GM21825 (cell line): ENCODE measurements around the gene FARP1.

Experiments used
- ATAC-seq: cut with Tn5 transposase; IDR thresholded peaks from one replicate; pipeline ENCODE4 v1.9.1; 2021; ENCODE audit warnings: mild to moderate bottlenecking, moderate library complexity; ENCODE audit not compliant: unreplicated experiment

FARP1 gene

DNA sequence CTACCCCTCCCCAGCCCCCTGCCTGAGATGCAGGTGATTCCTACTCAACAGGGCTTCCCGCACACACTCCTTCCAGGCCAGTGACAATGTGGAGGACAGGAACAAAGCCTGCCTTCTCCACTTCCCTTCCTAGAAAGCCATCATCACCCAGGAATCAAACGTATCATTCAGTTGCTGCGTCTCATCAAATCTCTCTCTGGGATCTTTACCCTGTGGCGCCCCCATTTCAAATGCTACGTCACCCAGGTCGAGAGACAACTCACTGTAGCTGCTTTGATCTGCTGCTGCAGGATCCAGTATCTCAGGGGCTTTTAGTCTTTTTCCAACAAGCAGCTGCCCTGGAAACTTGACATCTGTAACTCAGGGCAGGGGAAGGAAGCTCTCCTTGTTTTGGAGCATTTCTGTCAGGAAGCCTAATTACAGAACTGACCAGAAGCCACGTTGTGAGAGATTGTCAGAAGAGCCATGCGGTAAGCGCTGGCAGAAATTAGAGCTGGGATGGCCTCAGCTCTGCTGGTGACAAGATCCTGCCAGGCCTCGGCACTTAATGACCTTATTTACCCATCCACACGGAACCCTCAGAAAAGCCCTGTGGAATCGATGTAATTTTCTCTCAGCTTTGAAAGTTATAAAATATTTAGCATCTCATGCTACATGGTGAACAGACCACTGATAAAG lies 293.5 kb downstream of the FARP1 start:
- no peak for ATAC-seq

DNA sequence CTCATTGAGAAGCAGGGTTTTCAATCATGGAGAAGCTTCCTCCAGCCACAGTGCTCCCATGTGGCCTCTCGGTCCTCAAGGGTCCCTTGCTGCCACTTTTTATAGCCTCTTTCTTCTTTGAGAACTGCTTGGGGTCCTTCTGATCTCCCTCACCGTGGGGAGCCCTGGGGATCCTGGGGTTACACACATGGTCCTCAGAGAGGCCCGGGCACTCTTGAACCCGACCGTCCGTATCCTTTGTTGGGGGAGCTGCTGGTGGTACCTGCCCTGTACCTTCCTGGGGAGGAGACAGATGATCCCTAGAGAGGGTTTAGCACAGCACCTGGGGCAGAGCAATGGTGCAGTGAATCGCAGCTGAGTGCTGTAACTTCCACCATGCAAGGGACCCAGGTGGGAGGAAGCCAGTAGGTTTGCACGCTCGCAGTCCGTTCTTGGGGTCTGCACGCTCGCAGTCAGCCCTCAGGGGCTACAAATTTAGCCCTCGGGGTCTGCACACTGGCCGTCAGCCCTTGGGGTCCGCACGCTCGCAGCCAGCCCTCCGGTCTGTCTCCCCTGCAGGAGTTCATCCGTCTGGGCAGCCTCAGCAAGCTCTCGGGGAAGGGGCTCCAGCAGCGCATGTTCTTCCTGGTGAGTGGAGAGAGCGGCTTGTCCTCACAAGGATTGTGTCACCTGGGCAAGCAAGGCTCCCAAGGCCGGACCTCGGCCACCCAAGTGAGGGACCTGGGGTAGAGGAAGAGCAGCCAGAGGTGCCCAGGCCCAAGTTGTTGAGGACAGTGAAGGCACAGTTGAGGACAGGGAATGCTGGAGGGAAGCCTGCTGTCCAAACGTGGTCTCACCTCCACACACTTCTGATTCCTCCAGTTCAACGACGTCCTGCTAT lies 295.6 kb downstream of the FARP1 start:
- no peak for ATAC-seq

DNA sequence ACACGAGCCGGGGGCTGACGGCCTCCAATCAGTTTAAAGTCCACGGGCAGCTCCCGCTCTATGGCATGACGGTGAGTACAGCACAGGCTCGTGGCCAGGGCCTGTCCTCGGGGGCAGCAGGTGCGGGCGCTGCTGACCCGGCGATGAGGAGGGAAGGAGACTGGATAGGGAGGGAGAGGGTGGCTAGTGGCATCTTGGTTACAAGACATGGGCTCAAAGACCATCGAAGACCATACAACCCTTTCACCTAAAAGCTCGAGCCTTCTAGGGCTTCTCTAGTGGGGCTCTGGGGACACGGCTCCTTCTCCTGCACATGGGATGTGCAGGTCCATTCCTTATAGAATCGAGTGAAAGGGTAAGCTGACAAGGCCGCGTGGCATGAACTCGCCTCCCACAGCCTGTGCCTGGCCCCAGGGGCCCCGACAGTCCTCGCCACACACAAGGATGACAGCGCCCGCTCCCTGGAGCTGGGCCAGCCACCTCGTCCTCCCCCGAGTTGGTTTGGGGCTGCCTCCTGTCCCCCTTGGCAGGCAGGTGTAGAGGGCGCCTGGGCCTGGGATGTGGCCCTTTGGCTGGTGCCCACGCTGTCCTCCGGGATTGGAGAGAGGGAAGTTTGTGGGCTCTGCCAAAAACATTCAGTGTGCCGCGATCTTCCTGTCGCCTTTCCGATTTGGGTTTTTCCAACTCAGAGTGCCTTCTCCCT lies 296.4 kb downstream of the FARP1 start:
- no peak for ATAC-seq

DNA sequence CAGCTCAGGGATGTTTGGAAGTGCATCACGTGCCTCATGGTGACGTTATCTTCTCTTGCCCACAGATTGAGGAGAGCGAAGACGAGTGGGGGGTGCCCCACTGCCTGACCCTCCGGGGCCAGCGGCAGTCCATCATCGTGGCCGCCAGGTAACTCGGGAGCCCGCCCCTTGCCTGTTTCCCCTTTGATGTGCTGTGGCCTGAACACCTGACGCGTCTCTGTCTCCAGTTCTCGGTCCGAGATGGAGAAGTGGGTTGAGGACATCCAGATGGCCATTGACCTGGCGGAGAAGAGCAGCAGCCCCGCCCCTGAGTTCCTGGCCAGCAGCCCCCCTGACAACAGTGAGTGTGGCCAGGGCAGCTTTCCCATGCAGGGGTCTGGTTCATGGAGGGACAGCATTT lies 297.0 kb downstream of the FARP1 start:
- ATAC-seq: no peak

DNA sequence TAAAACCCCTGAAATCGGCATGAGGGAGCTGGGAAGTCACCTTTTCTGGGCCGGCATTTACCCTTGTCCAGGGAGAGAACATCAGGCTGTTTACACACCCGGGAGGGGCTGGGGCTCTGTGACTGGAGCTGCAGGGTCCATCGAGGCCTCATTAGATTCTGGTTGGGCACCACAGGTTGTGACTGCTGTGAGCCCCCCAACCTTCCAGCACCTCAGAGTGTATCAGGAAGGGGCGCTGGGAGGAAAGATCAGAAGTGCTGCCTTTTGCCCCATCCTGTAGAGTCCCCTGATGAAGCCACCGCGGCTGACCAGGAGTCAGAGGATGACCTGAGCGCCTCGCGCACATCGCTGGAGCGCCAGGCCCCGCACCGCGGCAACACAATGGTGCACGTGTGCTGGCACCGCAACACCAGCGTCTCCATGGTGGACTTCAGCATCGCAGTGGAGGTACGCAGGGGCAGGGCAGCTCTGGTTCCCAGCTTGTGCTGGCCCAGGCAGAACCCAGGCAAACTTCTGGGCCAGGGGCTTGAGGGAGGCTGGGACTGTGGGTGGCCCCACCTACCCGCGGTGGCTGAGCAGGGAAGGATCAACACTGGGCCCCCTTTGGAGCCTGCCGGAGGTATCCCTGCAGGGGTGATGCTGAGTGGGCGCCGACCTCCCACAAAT lies 297.6 kb downstream of the FARP1 start:
- ATAC-seq: no peak

DNA sequence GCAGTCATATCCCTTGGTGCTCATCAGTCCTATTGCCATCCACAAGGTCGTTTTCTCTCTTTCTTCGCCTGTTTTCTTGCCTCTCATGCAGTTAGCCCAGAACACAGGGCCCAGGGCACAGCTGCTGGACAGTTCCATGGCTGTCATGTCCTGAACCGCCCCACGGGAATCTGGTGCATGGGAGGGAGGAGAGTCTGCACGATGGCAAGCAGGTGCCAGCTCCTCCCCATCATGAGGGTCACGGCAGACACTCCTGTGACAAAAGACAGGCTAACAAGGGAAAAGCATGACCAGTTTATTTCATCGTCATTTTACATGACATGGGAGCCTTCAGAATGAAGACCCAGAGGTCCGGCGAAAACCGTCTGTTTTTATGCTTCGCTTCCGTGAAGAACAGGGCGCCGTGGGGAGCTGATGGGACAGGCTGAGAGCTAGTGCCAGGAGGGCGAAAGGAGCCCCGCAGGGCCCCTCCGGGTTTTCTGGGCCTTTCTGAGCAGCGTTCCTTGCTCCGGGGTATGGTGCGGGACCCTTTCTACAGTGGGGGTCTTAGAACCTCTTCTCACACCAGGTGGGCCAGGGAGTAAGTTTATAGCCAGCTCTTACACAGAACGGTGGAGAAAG lies 298.3 kb downstream of the FARP1 start:
- ATAC-seq: no peak

DNA sequence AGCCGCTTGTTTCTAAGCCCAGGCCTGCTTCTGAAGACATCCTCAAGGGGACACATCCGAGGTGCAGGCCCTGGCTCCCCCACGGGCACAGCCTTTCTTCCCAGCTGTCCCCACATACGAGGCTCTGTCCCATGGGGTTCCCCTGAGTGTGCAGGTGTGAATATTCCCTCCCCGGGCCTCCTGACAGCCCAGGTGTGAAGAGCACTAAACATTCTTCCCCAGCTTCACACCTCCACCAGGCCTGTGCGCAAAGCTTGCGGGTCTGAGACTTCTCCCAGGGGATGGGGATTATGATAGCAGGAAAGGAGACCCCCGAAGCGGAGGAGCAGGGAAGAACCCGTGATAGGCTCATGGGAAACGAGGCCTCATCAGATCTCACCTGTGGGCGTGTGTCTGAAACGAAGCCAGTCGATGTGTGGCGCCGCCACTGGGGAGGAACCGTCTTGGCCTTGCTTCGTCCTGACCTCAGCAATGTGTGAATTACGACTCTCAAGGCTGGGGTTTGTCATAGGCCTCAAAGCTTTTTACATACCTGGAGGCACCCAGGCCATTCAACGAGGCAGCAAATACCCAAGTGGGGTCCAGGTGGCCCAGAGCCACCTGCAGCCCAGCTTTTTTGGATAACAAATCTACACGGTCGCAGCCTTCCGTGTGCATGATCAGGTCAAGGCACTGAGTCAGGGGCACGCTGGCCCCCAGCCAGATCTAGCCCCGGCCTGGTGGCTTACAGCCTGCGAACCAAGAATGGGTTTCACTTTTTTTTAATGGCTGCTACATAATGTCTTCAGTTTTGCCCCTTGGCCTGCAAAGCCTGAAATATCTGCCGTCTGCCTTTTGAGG lies 299.7 kb downstream of the FARP1 start:
- no peak for ATAC-seq

DNA sequence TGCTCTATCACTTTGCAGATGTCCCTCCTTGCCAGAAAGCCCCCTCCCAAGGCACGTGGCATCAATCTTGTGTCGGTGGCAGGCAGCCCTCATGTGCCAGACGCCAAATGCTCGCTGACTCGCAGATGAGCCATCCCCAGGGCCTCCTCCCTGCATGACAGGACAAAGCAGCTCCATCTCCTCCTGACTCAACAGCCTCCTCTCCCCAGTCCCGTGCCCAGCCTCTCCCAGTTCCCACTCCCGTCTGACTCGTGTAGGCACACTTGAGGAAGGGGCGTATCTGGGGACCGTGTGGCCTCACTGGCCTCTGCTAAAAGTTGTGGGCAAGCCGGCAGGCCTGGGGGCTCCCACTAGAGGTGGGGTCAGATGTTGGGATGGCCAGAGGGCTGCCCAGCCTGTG lies 300.4 kb downstream of the FARP1 start:
- no peak for ATAC-seq

DNA sequence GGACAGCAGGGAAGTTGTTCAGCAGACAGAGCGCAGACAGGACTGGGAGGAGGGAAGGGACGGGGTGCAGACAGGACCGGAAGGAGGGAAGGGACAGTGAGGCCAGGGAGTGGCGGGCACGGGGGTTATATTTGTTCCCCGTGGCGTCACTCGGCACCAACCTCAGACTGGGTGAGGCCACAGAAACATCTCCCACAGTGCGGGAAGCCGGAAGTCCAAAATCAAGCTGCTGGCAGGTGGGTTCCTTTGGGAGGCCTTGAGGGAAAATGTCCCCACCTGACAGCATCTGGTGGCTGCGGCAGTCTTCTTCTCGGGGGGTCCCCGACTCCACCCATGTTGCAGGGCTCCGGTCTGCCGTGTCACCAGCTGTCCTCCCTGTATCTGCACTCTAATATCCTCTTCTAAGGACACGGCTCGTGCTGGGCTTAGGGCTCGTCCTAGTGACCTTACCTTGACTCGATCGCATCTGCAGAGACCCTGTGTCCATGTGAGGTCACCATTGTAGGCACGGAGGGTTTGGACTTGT lies 301.0 kb downstream of the FARP1 start:
- ATAC-seq: no peak

DNA sequence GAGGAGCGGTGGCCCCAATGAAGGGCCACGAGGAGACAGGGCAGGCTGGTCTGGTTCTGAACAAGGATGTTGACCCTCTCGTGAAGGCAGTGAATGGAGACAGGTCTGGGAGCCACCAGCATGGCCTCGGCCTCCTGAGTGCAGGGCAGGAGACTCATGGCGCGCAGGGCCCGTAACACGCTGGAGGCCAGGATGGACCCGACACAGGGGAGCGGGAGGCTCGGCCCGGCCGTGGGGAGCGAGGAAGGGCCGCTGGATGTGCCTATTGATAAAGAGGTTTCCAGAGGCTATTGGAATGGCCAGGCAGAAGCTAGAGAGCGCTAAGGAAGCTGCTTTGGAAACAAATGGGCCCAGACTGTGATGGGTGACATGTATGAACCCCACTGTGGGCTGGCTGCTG lies 301.5 kb downstream of the FARP1 start:
- ATAC-seq: no peak

DNA sequence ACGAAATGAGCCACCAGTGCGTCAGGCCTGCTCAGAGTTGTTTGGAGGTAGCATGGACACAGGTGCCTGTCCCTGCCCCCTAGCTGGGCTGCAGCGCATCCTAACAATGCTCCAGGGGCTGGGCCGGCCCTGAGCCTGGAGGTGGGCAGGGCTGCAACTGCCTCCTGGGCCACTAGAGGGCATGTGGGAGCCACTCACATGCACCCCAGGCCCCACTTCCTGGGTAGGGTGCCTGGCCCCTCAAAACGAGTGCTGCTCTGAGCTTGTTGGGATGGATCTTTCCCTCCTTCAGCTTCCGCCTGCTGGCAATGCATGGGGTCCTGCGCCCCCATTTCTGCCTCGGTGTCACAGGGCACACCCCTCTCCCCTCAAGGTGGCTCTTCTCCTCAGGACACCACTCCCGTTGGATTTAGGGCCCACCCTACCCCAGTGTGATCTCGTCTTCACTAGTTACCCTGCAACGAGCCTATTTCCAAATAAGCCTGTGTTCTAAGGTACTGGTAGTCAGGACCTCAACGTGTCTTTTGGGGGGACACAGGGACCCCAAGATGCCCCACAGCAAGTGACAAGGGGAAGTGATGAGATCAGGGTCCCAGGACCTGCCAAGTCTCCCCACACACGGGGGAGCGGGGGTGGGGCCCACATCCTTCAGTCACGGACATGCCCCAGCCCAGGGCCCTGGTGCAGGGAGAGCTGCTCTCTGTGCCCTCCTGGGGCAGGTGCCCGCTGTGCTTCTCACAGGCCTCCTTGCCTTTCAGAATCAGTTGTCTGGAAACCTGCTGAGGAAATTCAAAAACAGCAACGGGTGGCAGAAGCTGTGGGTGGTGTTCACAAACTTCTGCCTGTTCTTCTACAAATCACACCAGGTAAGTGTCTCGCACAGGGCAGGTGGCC lies 302.7 kb downstream of the FARP1 start:
- peak; percentile 95 for ATAC-seq

DNA sequence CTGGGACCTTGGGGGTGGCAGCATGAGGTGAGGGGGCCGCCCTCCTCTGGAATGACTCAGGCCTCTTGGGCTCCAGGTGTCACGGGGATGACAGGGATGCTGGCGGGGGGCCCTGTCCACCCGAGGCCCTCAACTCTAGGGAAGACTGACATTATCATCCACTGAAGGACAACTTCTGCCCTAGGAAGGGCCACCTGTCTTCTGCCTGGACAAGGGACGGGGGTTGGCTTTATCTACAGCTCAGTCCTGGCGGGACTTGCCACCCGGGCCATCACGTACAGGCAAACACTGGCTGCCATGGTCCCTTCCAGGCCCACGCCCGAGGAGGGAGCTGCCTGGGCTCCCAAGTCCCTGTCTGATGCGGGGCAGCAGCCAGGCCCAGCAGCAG lies 303.3 kb downstream of the FARP1 start:
- ATAC-seq: no peak

DNA sequence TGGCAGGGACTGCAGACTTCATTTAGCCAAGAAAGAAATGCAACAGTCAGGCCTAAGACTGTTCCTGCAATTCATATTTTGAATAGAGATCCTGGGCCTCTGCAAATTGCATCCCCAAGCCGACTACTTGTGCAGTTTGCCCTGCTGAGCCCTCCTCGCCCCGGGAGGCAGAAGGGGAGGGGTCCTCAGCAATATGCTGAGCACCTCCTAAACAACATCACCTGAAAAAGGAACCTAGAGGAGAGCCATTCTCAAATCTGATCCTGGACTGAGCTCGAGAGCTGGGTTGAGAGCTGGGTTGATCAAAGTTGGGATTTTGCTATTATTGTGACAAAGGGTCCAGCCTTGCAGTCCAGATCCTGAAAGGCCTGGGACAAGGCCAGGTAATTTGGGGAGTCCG lies 304.2 kb downstream of the FARP1 start:
- no peak for ATAC-seq

DNA sequence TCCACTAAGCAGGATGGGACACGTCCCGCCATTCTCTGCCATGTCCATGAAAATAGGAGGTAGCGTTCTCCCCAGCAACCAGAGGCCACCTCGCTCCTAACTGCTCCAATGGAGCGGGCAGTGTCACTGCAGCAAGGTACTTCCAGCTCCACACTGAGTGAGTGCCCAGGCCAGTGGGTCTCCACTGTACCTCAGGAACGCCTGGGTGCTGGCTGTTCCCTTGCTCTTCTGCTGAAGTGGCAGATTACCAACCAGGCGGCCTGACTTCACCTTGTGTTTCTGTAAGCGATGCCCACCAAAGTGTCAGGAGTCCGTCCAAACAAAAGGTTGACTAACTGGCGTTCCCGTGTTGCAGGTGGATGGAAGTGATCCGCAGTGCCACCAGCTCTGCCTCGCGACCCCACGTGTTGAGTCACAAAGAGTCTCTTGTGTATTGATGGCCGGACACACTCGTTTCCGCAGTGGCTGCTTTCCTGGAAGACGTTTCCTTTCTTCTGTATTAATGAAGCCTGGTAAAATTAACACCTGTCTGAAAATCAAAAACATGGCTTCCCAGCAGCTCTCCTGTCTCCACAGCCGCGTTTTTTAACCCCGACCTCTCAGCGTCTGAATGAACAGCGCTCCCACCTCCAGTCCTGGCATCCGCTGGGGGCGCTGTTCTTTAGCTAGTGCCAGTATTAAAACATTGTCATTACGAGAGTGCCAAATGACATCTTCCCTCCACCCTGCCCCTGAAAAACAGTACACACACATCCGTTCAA lies 305.2 kb downstream of the FARP1 start:
- no peak for ATAC-seq

DNA sequence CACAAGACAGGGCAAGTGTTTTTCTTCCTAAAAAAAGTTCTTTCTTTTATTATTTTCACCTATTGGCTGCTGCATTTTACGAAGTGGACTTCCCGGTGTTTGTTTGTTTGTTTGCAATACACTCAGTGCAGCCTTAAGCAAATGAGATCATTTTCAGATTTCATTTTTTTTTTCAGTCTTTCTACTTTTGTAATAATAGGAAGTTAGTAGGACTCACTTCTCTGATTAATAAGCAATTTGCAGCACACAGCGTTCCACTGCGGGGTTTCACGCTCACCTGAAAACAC lies 305.7 kb downstream of the FARP1 start:
- no peak for ATAC-seq

DNA sequence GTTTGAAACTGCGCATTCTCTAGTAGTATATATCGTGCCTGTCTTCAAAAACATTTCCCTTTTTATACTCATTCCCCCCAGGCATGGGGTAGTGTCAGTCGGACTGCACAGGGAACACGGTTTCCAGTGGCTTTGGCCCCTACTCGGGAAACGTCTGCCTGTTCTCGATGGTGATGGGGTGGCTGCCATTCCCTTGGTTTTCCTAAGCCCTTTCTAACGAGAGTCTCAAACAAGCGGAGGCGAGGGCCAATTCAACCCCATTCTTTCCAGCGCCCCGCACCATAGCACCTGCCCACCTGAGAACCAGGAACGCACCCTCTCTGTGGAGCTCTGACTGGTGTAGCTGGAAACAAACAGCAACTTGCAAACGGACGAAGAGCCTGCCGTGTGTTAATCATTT lies 306.4 kb downstream of the FARP1 start:
- no peak for ATAC-seq

DNA sequence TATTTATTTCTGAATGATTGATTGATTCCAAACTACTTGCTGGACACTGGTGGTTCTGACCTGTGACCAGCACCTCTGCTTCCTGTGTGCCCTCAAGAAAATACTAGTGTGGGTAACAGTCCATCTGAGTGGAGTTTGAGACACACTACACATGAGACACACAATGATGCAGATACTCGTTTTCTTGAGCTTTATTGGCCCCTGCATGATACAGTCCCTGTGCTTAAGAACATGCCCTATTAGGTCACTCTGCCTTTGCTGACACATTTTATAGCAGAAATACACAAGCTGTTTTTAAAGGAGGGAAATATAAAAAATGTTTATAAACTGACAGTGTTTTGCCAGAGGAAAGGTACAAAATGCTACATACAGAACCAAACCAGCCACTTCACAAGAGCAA lies 307.1 kb downstream of the FARP1 start:
- ATAC-seq: no peak

DNA sequence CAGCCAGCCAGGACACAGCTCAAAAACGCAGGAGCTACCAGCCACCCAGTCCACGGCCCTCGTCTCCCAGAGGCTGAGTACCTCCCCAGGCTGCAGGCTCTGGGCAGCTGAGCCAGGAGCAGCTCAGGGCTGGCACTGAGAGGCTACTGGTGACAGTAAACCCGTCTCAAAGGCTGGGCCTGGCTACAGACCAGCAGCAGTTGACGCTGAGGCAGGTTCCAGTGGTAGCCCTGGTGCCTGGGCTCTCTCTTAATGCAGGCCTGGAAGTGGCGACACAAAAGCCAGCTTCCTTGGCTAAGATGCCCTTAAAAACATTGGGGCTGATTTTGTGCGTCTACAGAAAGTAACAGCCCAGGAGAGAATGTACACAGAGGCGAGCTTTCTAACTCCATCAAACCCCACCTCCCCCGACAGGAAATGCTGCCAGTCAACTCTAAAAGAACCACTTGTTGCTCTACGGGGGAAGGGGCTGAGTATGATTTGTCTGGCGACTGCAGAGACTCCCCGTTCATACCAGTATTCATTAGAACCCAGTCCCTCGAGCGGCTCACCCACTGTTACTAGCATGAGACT lies 307.7 kb downstream of the FARP1 start:
- ATAC-seq: no peak
